GM18858 (cell line): ENCODE results near the gene OLR1.
A peak's percentile ranks its signal among the peaks of the same experiment; 100 is the strongest.

Experiments
- ATAC-seq: cut with Tn5 transposase; IDR thresholded peaks from one replicate; pipeline ENCODE4 v1.9.1; 2021; ENCODE audit not compliant: unreplicated experiment

Gene OLR1

DNA sequence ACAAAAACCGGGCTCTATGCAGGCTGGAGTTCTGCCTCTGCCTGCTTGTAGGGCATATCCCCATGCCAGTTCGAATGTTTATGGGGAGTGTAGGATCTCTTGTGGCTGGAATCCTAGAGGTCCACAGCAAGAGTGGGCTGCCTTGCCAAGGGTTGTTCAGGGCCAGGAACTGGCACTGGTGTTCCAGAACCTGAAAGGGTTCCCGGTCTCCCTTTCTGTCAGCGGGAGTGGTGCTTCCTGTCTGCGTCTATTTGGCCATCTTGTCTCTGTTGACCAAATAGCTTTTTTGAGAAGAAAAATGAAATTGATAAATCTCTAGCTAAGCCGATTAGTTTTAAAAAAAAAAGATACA is 17.8 kb downstream of the OLR1 start:
- ATAC-seq, result no peak

DNA sequence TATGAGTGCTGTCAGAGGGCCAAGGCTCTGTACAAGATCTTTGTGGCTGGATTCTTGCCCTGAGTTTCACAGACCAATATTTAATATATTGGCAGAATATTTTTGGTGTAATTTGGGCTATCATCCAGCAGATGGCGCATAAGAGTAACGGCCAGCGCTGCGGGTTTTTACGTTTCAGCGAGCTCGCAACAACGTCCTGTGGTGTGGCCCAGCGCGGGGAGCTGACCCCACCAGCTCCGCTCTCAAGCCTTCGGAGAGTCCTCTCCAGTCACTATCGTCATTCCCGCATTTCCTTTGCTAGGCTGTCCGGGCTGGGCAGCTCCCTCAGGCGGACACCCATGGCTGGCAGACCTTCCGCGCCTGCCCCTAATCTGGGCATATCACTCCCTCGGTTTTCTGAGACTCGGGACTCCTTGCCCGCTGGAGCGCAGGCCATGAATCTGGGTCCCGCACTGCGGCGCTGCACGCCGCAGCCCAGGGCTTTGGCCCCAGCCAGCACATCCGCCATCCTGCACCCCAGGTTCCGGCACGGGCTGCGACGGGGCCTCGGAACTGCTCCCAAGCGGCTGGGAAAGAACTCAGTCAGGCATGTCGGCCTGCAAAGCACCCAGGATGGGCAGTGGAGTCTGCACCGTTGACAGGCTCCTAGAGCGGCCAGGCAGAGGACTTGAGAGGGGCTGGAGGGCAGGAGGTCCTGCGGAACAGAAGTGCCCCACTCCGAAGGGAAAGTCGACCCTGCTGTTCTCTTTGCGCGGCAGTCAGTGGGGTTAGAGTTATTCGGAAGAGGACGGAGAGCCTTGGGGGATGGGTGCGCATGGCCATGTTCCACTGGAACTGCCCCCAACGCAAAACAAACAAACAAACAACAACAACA is 18.4 kb downstream of the OLR1 start:
- no peak for ATAC-seq

DNA sequence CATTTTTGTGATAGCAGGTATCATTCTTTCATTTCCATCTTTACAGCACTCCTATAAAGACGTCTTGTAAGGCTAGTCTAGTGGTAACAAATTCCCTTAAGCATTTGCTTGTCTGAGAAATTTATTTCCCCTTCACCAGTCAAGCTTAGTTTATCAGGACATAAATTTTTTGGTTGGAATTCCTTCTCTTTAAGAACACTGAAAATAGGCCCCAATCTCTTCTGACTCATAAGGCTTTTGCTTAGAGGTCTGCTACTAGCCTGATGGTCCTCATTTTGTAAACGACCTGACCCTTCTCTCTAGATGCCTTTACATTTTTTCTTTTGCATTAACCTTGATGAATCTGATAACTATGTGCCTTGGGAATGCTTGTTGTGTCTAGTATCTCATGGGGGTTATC is 20.3 kb downstream of the OLR1 start:
- no peak for ATAC-seq

DNA sequence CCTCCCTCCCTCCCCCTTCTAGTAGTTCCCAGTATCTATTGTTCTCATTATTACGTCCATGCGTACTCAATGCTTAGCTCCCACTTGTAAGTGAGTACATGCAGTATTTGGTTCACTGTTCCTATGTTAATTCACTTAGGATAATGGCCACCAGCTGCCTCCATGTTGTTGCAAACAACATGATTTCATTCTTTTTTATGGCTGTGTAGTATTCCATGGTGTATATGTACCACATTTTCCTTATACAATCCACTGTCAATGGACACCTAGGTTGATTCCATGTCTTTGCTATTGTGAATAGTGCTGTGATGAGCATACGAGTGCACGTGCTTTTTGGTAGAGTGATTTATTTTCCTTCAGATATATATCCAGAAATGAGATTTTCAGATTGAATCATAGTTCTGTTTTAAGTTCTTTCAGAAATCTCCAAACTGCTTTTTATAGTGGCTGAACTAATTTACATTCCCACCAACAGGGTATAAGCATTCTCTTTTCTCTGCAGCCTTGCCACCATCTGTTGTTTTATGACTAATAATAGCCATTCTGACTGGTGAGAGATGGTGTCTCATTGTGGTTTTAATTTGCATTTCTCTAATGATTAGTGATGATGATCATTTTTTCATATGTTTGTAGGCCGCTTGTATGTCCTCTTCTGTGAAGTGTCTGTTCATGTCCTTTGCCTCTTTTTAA is 24.1 kb downstream of the OLR1 start:
- peak; percentile 79 for ATAC-seq

DNA sequence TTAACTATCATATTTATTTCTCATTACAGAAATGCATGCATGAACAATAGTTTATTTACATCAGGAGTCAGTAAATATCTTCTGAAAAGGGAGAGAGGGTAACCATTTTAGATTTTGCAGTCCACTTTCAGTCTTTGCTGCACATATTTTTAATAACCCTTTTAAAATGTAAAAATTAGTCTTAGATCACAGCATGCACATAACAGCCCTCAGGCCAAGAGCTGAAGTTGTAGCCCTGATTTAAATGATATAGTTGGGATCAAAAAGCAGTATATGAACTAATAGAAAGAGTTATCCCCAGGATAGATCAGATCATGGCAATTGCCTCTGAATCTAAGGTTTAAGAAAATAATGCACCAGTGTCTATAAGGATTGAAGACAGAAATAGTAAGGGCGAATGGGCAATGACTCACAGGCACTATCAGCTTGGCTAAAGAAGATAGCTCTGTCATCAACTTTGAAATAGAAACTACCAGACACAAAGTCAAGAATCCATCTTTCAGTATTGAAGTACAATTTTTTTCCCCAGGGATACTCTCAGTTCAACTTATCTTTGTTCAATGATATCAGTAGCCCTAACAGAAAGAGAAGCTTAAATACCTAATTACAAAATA is 28.8 kb downstream of the OLR1 start:
- ATAC-seq, result no peak

DNA sequence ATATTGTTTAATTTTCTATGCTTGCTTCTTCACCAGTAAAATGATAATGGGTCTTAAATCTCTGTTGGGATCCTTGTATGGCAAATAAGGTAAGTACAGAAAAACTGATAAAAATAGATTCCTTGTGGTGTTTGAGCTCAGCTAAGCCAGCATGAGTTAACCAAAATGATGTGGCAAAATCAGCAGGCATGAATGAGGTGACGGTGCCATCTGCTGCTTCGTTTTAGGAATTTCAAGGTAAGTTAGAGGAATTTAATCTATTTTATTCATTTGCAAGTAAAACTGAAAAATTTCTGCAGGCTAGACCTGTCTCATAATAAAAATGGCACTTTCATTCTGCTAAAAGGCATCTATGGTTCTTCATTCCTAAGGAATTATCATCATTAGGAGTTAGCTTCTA is 31.9 kb downstream of the OLR1 start:
- no peak for ATAC-seq

DNA sequence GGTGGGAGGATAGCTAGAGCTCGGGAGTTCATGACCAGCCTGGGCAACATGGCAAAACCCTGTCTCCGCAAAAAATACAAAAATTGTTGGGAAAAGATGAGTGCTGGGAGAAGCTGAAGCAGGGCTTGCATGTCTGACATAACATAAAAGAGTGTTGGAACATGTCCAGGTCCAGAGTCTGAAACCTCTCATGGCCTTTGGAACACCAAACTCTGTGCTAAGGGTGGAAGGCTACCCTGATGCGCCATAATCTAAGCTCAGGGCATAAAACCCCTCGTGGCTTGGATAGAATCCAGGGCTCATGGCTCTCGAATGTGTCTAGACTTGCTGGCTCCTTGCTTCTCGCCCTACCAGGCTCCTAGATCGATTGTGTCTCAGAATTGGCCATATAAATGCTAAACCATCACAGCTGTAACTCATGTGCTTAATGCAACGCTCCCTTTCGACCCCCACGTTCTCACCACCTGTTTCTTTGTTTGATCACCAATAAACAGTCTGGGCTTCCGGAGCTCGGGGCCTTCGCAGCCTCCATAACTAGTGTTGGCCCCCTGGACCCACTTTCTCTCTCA is 35.2 kb downstream of the OLR1 start:
- ATAC-seq, result no peak

DNA sequence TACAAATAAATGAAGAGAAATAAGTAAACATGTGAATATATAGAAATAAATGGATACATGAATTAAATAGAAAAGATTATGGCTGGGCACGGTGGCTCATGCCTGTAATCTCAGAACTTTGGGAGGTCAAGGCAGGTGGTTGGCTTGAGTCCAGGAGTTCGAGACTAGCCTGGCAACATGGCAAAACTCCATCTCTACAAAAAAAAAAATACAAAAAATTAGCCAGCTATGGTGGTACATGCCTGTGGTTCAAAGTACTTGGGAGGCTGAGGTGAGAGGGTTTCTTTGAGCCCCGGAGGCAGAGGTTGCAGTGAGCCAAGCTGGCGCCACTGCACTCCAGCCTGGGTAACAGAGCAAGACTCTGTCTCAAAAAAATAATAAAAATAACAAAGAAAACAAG is 36.8 kb downstream of the OLR1 start:
- no peak for ATAC-seq

DNA sequence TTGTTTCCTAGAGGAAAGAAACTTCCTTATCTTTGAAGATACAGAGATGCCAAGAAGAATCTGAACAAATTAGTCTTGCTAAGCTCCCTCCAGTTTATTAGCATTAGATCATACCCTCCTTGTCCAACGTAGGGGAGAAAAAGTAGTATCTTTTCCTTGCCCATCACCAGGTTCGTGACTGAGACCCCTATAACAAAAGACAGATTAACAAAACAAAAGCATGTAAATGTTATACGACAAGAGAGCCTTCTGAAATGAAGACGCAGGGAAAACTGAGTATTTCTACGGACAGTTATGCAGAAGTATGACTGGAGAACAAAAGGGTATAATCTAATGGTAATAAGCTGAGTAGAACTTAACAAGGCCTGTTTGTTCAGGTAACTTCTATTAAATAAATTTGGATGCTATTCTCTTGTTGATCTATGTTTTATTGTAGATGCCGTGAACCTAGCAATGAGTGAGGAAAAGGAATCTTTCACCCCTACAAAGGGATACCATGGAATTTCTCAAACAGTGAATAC is 39.0 kb downstream of the OLR1 start:
- ATAC-seq, result no peak

DNA sequence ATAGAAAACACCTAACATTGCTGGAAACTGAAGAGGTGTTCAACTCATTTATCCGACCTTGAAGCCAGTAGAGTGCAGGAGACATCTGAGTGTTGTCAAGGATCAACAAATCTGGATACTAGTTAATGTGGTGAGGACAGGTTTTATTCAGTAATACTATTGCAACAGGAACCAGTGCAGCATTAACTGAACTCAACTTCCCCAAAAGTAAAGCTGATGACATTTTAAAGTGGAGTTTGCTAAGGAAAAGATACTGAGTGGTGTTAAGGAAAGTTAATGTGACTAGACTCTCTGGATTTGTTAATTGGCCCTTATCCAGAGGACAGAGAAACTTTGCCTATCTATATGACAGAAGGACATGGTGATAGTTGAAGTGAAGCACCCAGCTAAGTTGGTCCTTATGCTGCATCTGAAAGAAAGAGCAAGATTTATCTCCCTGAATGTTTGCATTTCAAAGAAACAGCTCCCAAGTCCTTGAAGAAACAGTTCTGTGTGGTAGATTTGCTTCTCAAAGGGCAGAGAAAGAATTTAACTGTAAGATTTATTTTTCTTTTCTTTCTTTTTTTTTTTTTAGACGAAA is 40.7 kb downstream of the OLR1 start:
- ATAC-seq, result no peak

DNA sequence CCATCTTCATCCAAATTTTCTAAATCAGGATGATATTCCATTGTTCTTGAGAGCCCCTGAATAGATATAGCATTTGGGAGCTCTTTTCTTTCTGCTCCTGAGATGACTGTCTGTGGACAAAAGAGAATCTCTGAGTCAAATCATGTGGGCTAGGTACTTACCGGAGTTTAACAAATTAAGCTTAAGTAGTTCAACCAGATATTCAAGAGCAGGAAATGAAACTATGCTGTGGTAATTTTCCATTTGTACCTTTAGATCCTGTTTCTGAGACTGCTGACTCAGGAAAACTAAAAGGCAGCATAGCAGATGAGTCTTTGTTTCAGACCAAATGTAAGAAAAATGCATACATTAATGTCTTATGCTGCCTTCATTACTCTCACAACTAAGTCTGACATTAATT is 41.9 kb downstream of the OLR1 start, which contains the start of gene CLEC7A:
TSS of gene CLEC7A (minus strand) at position 158 of the 400 bp plus-strand sequence. CDS start at position 41, 117 bp downstream.
- peak; percentile 92 for ATAC-seq

DNA sequence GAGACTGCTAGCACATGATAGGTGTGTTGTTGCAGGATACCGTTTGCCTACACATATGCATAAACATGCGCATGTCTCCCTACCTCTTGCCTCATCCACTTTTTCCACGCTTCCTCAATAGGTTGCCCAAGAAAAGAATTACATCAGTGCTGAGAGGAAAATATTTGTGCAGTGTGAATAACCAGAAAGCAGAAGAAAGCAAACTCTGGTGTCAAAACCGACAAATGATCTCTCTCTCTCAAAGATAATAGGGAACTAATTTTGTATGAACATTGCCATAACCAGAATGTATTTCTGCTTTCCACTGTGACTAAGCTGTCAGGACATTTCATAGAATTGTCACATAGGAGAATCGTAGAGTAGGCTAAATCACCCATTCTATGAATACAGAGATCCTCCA is 43.2 kb downstream of the OLR1 start:
- ATAC-seq, result no peak

DNA sequence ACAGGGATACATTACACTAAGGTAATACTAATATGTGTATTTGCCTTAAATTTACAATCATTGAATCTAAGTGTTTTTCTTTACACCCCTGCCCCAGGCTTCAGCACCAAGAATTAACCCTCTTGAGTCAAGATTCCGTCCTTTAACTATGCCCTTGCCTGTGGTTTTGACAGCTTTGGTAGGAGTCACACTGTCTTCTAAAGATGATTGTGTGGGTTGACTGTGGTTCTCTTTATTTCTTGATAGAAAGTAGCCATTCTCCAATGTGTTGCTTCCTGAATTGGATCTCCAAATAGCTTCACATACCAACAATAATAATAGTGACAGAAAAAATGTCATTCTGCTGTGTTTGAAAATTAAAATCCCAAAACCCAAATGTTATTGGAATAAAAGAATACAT is 45.5 kb downstream of the OLR1 start:
- ATAC-seq, result no peak

DNA sequence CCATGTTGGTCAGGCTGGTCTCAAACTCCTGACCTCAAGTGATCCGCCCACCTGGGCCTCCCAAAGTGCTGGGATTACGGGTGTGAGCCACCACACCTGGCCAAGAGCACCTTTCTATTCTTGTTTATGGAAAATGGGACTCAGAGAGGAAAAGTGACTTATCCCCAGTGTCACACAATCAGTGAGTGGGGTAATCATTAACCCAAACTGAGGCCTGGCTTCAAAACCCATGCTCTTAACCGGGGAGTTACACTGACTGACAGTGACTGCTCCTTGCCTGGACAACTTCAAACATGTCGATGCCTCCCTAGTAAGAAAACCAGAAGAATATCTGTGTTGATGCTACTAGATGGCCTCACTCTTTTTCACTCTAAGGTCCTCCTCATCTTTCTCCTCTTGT is 49.2 kb downstream of the OLR1 start:
- ATAC-seq, result no peak

DNA sequence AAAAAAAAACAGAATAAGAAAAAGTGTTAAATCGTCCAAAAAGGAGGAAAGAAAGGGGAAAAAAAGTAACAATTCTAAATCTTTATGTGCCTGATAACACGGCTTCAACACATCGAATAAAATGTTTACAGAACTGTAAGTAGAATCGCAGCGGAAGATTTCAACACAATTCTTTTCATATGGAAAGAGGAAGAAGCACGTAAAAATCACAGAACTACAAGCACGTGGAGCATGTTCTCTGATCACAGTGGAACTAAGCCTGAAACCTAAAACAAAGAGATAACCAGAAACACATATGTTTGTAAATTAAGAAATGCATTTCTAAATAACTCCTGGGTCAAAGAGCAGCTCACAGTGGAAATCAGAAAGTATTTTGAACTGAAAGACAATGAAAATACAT is 50.7 kb downstream of the OLR1 start:
- ATAC-seq, result no peak

DNA sequence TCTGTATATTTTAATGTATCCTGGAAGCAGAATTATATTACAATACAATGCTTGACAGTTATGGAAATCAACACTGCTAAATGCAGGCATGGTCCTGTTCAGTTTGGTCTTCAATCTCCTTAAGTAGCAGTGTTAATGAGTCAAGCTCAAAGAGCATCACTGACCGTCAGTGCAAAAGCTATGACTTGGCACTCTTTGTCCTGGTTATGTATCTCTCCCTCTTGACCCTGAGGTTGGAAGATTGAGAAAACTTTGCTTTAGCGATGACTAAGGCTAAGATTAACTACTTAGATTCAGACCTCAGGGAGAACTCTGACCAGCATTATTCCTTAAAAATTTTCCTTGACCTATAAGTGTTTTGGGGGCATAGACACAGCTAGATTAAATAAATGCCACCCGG is 52.9 kb downstream of the OLR1 start:
- no peak for ATAC-seq

DNA sequence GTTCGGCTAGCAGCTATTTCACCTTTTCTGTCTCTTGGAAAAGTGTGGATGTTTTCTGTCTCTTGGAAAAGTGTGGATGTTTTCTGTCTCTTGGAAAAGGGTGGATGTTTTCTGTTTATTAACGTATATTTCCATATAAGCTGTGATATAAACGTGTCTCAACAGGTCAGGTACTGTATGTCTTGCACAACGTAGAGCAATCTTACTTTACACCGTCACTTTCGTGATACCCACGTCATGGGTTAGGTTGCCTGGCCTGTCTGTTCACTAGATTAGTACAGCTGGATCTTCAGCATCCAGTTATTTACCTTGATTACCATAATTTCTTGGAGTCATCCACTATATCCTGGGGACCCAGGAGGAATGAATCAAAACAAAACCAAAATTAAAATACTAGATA is 56.0 kb downstream of the OLR1 start:
- no peak for ATAC-seq

DNA sequence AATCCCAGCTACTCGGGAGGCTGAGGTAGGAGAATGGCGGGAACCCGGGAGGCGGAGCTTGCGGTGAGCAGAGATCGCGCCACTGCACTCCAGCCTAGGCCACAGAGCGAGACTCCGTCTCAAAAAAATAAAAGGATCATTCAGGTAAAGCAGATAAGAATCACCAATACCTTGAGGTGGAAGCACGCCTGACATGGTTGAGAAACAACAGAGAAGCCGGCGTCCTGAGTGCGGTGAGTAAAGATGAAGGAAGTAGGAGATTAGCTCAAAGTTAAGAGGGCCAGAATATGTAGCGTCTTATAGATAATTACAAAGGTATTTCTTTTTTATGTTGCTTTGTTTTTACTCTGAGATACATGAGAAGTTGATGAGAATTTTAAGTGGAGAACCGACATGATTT is 56.6 kb downstream of the OLR1 start:
- ATAC-seq, result no peak

DNA sequence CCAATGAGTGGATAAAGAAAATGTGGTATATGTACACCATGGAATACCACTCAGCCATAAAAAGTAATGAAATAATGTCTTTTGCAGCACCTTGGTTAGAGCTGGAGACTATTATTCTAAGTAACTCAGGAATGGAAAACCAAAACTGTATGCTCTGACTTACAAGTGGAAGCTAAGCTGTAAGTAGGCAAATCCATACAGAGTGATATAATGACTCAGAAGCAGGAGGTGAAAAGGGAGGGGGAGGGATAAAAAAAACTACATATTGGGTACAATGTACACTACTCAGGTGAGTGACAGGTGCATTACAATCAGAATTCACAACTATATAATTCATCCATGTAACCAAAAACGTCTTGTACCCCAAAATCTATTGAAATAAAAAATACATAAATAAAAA is 58.0 kb downstream of the OLR1 start:
- ATAC-seq, result no peak

DNA sequence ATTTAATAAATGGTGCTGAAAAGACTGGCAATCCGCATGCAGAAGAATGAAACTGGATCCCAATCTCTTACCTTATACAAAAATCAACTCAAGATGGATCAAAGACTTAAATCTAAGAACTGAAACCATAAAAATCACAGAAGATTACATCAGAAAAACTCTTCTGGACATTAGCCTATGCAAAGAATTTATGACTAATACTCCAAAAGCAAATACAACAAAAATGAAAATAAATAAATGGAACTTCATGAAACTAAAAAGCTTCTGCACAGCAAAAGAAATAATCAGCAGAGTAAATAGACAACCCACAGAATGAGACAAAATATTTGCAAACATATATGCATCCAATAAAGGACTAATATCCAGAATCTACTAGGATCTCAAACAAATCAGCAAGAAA is 58.9 kb downstream of the OLR1 start:
- ATAC-seq, result no peak

DNA sequence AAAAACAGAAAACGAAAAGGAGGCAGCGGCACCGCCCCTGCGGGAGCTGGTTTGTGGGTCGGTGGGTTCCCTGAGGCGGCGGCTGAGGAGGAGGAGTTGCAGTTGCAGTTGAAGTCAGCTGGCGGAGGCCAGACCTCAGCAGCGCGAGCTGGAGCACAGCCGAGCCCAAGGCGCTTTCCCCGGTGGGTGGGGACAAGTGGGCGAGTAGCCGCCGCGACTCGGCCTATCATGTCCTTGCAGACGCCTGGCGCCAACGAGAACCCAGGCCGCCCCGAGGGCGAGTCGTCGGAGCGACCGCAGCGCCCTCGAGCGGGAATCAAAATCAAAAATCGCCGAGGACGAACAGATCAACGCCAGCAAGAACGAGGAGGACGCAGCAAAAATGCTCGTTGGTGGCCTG is 60.5 kb downstream of the OLR1 start:
- no peak for ATAC-seq
